Pancreas (tissue), 10 donors: Measurements from ENCODE around the gene CDH11. TPM values are rescaled to one million over a fixed set of nuclear protein-coding genes. Genes with fewer than 3 reads are reported as not detected.

Source experiments
- ATAC-seq, 4 donors: fragments of 200-7000 bp; cut with Tn5 transposase; one replicate each; pipeline versions ENCODE4 v1.8.0 to v1.9.1; 2020; ENCODE audit warnings: mild to moderate bottlenecking in 4 of 4, moderate library complexity in 4 of 4
- DNase-seq, 6 donors: peaks; one replicate each; pipeline ENCODE4 v3.0.0-alpha.2; 2020
- FAIRE-seq: peaks from 2 replicates; lab custom pipeline; 2012; peaks lifted over from hg19 to GRCh38; lab: Jason Lieb, UNC
- H3K27ac ChIP-seq, 4 donors: fragments of 200-600 bp; sonication (generic); 1 replicate in 3 of 4; 2 replicates in 1 of 4; pipeline versions ENCODE4 v1.5.0 to v1.8.0; 2020
- H3K27me3 ChIP-seq, 4 donors: fragments of 200-600 bp; one replicate each; pipeline ENCODE4 v1.8.0; 2021
- H3K36me3 ChIP-seq, 3 donors: fragments of 200-600 bp; sonication (generic) in 1 of 3; one replicate each; pipeline versions ENCODE4 v1.5.0 to v1.8.0; 2020 to 2021
- H3K4me1 ChIP-seq, 3 donors: fragments of 200-600 bp; one replicate each; pipeline ENCODE4 v1.8.0; 2021
- H3K4me3 ChIP-seq, 4 donors: fragments of 200-600 bp; sonication (generic) in 2 of 4; one replicate each; pipeline versions ENCODE4 v1.5.0 to v1.8.0; 2020 to 2021
- H3K9me3 ChIP-seq, 4 donors: fragments of 200-600 bp; one replicate each; pipeline ENCODE4 v1.8.0; 2021
- WGBS, 2 donors: extraction: QIAGEN DNeasy Blood & Tissue Kit; methylation state at CpG; one replicate each; pipeline ENCODE4 v1.1.7; 2013; 5-methylcytosine and 5-hydroxymethylcytosine counted together
- intact Hi-C, 3 donors: fragments of 100-400 bp; cut with DNase I; formaldehyde crosslinking; loops; one replicate each; pipeline versions ENCODE4 v1.11.1 to v1.14.2; 2022
- polyA plus RNA-seq, 2 donors: library from polyadenylated mRNA; stranded (reverse); fragments of 200-250 nt; gene quantifications; one replicate each; pipeline ENCODE4 v1.2.3, GENCODE V29; 2013
- total RNA-seq, 6 donors: library from RNA; stranded (reverse); fragmentation: NEBNext Ultra II Directional in 4 of 6; extraction: Animal tissue kit (Norgen Biotek cat#: 25700) in 4 of 6; gene quantifications; one replicate each; pipeline versions ENCODE4 v1.2.1 to v1.2.4, GENCODE V29; 2021 to 2023
- TF ChIP-seq, protein P1 (sequence below), 4 donors: fragments of 200-600 bp; sonication (generic) in 3 of 4; IDR thresholded peaks; one replicate each; pipeline versions ENCODE4 v1.5.0 to v1.8.0; 2021; ENCODE audit warnings: antibody characterized with exemption in 4 of 4
- donor health status: healthy with polysubstance abuse.
- donor health status: DM: no; HTN: no; CAD: no; lungs with moderate emphysema.
- donor health status: DM: no; HTN: no; CAD: no.
- donor health status: control.
- donor health status: control.
- donor health status: Bipolar disorder and iron deficiency.
- donor health status: DM: yes; HTN: yes; CAD: no.
- donor health status: DM: no; HTN: no; CAD: no.
- donor health status: DM: no; HTN: no; CAD: no.
- donor health status: DM: yes; HTN: yes; CAD: no.

Gene CDH11
- total and polyA plus RNA-seq, 8 donors = 0.38 to 49.6 (median 1.8) TPM

- 61 to 81% methylated on average over 7 of the region's 7 CpGs for WGBS, 2 donors
- no peak overlapping the region for H3K4me3 ChIP-seq
Measured at GRCh38 chr16:64950262-64950661, 171.6 kb downstream of the CDH11 start.

DNA sequence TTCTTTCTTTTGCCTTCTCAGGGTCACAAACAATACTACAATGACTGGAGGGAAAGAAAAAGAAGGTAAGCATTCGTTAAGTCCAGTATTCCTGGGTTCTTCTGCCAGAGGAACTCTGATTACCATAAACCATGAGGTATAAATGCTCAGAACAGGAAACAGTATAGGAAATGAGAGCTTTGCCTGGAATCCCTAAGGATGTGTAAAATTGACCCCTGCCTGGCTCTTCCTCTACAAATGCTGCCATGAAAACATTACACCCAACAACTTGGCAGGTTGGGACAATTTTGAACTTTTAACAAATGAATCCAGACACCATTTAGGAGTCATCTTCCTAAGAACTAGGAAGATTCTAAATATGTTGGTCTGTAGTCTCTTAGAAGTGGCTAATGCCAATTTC lies 173.8 kb downstream of the CDH11 start:
- 10 to 36% methylated on average over 1 of the region's 1 CpG for WGBS, 2 donors
- no peak for ATAC-seq
- TF ChIP-seq, protein P1, sequence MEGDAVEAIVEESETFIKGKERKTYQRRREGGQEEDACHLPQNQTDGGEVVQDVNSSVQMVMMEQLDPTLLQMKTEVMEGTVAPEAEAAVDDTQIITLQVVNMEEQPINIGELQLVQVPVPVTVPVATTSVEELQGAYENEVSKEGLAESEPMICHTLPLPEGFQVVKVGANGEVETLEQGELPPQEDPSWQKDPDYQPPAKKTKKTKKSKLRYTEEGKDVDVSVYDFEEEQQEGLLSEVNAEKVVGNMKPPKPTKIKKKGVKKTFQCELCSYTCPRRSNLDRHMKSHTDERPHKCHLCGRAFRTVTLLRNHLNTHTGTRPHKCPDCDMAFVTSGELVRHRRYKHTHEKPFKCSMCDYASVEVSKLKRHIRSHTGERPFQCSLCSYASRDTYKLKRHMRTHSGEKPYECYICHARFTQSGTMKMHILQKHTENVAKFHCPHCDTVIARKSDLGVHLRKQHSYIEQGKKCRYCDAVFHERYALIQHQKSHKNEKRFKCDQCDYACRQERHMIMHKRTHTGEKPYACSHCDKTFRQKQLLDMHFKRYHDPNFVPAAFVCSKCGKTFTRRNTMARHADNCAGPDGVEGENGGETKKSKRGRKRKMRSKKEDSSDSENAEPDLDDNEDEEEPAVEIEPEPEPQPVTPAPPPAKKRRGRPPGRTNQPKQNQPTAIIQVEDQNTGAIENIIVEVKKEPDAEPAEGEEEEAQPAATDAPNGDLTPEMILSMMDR (IDR thresholded peaks at IDR 0.05) = no peak
- intact Hi-C loops = no loop called here
- H3K27me3 ChIP-seq = no peaks in the 10 kb centered on the region
- FAIRE-seq = no peak
- H3K27ac ChIP-seq = no peak overlapping the region
- no peak overlapping the region for H3K4me3 ChIP-seq
- no peak for DNase-seq
- H3K4me1 ChIP-seq = no peaks in the 10 kb centered on the region
- H3K9me3 ChIP-seq = no peaks in the 10 kb centered on the region
- no peaks in the 10 kb centered on the region for H3K36me3 ChIP-seq

More at GRCh38 chr16:64950262-64950661, 171.6 kb downstream of the CDH11 start:
- FAIRE-seq (no peak), DNase-seq (no peak), ATAC-seq (no peak)
- TF ChIP-seq, protein P1 (IDR thresholded peaks at IDR 0.05) = no peak
- Histone ChIP-seq H3K27ac (no peak overlapping the region), H3K9me3 (no peaks in the 10 kb centered on the region), H3K4me1 (no peaks in the 10 kb centered on the region), H3K36me3 (no peaks in the 10 kb centered on the region), H3K27me3 (no peaks in the 10 kb centered on the region)
- intact Hi-C loops = no loop called here

DNA sequence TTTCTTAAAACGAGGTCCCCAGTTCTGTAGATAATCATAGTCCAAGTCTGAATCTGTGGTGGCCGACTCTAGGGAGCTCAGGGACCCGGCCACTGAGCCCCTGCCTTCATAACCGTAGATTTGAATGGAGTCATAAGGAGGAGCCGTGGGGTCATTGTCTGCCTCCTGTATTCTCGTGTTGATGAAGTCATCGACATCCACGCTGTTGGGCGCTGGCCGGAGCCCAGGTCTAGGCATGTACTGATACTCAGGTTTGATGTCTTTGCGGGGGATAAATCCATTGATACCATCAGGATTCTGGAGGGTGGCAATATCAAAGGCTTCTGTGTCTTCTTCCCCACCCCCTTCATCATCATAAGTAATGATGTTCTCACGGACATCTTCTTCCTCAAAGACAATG lies 174.2 kb downstream of the CDH11 start:
- Histone ChIP-seq H3K4me1 (no peaks in the 10 kb centered on the region), H3K4me3 (no peak overlapping the region), H3K27ac (no peak overlapping the region), H3K36me3 (no peaks in the 10 kb centered on the region), H3K27me3 (no peaks in the 10 kb centered on the region), H3K9me3 (no peaks in the 10 kb centered on the region)
- TF ChIP-seq, protein P1 (IDR thresholded peaks at IDR 0.05) = no peak
- no peak for FAIRE-seq
- intact Hi-C loops = no loop called here
- DNase-seq = no peak
- WGBS, 2 donors = 68 to 73% methylated on average over 12 of the region's 12 CpGs
- ATAC-seq = no peak

DNA sequence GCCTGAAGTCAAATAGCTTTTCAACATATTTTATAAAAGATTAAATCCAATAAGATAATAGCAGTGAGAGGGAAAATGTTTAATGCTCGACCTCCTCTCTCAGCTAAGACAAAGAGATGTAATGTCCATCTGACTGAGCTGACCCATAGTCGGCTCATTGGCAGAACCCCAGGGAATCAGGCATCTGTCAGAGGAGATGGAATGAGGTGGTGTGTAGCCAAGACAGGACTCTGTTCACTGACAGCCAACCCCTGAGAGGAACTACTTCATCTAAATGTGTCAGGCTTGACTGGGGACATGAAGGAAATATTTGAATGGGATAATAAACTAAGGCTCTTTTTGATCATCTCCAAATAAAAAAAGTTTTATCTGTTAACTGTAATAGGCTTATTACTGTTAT lies 188.0 kb downstream of the CDH11 start:
- WGBS, 2 donors = 13 to 27% methylated on average over 2 of the region's 2 CpGs
- intact Hi-C loops = no loop called here
- DNase-seq (no peak), FAIRE-seq (no peak), ATAC-seq (no peak)
- Histone ChIP-seq H3K4me3 (no peak overlapping the region), H3K9me3 (no peaks in the 10 kb centered on the region), H3K36me3 (no peaks in the 10 kb centered on the region), H3K4me1 (no peaks in the 10 kb centered on the region), H3K27ac (no peak overlapping the region), H3K27me3 (no peaks in the 10 kb centered on the region)
- TF ChIP-seq, protein P1 (IDR thresholded peaks at IDR 0.05) = no peak

DNA sequence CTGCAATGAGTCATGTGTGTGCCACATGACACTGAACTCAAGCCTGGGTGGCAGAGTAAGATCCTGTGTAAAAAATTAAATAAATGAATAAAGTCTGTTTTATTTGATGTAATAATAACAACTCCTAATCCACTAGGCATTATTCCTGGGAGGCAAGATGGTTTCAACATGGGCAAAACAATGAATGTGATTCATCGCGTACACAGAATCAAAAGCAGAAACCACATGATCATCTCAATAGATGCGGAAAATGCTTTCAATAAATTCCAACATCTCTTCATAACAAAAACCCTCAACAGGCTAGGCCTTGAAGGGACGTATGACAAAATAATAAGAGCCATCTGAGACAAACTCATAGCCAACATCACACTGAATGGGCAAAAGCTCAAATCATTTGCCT lies 195.4 kb downstream of the CDH11 start:
- H3K27me3 ChIP-seq = no peaks in the 10 kb centered on the region
- no peaks in the 10 kb centered on the region for H3K4me1 ChIP-seq
- H3K36me3 ChIP-seq = no peaks in the 10 kb centered on the region
- WGBS, 2 donors = 75 to 77% methylated on average over 4 of the region's 4 CpGs
- ATAC-seq (no peak), DNase-seq (no peak), FAIRE-seq (no peak)
- no peak overlapping the region for H3K27ac ChIP-seq
- intact Hi-C loops = no loop called here
- peaks cover 0 to 4% (median 0%) of the 10 kb centered on the region in 4 donors for H3K9me3 ChIP-seq
- H3K4me3 ChIP-seq = no peak overlapping the region
- TF ChIP-seq, protein P1 (IDR thresholded peaks at IDR 0.05) = no peak
